Gastroesophageal sphincter (tissue), 4 donors: Measurements from ENCODE around the gene ZNF789. TPM values are rescaled to one million over a fixed set of nuclear protein-coding genes. Genes with fewer than 3 reads are reported as not detected.
A peak's percentile ranks its signal among the peaks of the same experiment; 100 is the strongest.

Experiments
- ATAC-seq: fragments of 150-250 bp; one replicate; pipeline ENCODE4 v1.9.1; 2016; ENCODE audit warnings: mild to moderate bottlenecking, moderate library complexity
- H3K27ac ChIP-seq, 4 donors: fragments of 200-600 bp; sonication (generic) in 3 of 4; 1 replicate in 3 of 4; 2 replicates in 1 of 4; pipeline ENCODE4 v1.5.1; 2016 to 2019
- H3K27me3 ChIP-seq: fragments of 200-600 bp; sonication (generic); one replicate; pipeline ENCODE4 v1.5.1; 2019
- H3K36me3 ChIP-seq, 2 donors: fragments of 200-600 bp; sonication (generic); one replicate each; pipeline ENCODE4 v1.5.1; 2019; ENCODE audit warnings: control low read depth in 1 of 2
- H3K4me1 ChIP-seq, 3 donors: fragments of 200-600 bp; sonication (generic); 1 replicate in 2 of 3; 2 replicates in 1 of 3; pipeline ENCODE4 v1.5.1; 2016 to 2019; ENCODE audit warnings: control low read depth in 2 of 3
- H3K4me3 ChIP-seq, 2 donors: fragments of 200-600 bp; sonication (generic); one replicate each; pipeline ENCODE4 v1.5.1; 2019; ENCODE audit warnings: mild to moderate bottlenecking in 1 of 2, moderate library complexity in 1 of 2
- H3K9me3 ChIP-seq, 3 donors: fragments of 200-600 bp; sonication (generic); one replicate each; pipeline ENCODE4 v1.5.1; 2017 to 2019; ENCODE audit warnings: control low read depth in 2 of 3
- CTCF ChIP-seq, 4 experiments: fragments of 200-600 bp in 2 of 4; fragments of 450-650 bp in 2 of 4; sonication (generic) in 1 of 4; IDR thresholded peaks; one replicate each; pipeline ENCODE4 v1.5.1; 2017 to 2019; ENCODE audit warnings: antibody characterized with exemption in 4 of 4, mild to moderate bottlenecking in 2 of 4, moderate library complexity in 2 of 4
- EP300 ChIP-seq: sonication (generic); formaldehyde crosslinking; IDR thresholded peaks from one replicate; pipeline ENCODE4 v1.6.1; 2017; ENCODE audit warnings: antibody characterized with exemption, mild to moderate bottlenecking
- POLR2A ChIP-seq, 2 donors: fragments of 450-650 bp; IDR thresholded peaks; one replicate each; pipeline ENCODE4 v1.6.1; 2017; ENCODE audit warnings: antibody characterized with exemption in 2 of 2, mild to moderate bottlenecking in 2 of 2, moderate library complexity in 1 of 2
- POLR2AphosphoS5 ChIP-seq: sonication (generic); formaldehyde crosslinking; IDR thresholded peaks from one replicate; pipeline ENCODE4 v1.6.1; 2017; ENCODE audit warnings: antibody characterized with exemption
- WGBS, 2 donors: methylation state at CpG; one replicate each; pipeline ENCODE4 v1.1.5; 2018; ENCODE audit warnings: low coverage in 1 of 2; 5-methylcytosine and 5-hydroxymethylcytosine counted together
- total RNA-seq, 4 donors: library from RNA; depleted of rRNA; stranded (reverse); fragments of >200 nt; gene quantifications; one replicate each; pipeline ENCODE4 v1.1.0, GENCODE V29; 2016

Gene ZNF789
- total RNA-seq, 4 donors from 2014 or later = 1.4 to 4.8 (median 4.6) TPM

GRCh38 chr7:99485094-99485493 is 12.4 kb downstream of the ZNF789 start:
- ATAC-seq = no peak
- Histone ChIP-seq H3K27ac (no peak overlapping the region), H3K4me1 (no peaks in the 10 kb centered on the region), H3K27me3 (no peaks in the 10 kb centered on the region), H3K9me3 (no peaks in the 10 kb centered on the region), H3K36me3 (peaks cover 0 to 57% of the 10 kb centered on the region in 2 donors), H3K4me3 (no peak overlapping the region)
- 80 to 81% methylated on average over 2 to 5 of the region's 5 CpGs for WGBS, 2 donors
- TF ChIP-seq CTCF (IDR thresholded peaks at IDR 0.05) (no peak), EP300 (no peak), POLR2AphosphoS5 (no peak), POLR2A (IDR thresholded peaks at IDR 0.05) (no peak)

GRCh38 chr7:99489235-99489634 is 16.5 kb downstream of the ZNF789 start:
- no peak for TF ChIP-seq POLR2AphosphoS5
- no peak for TF ChIP-seq CTCF (IDR thresholded peaks at IDR 0.05)
- no peak for TF ChIP-seq EP300
- no peak for TF ChIP-seq POLR2A (IDR thresholded peaks at IDR 0.05)
- H3K27ac ChIP-seq = no peak overlapping the region
- no peak overlapping the region for H3K4me3 ChIP-seq
- no peak for ATAC-seq
- H3K27me3 ChIP-seq = no peaks in the 10 kb centered on the region
- 84 to 92% methylated on average over 3 to 4 of the region's 4 CpGs for WGBS, 2 donors
- H3K9me3 ChIP-seq = peaks cover 0 to 16% (median 0%) of the 10 kb centered on the region in 3 donors
- H3K36me3 ChIP-seq = peaks cover 5 to 57% of the 10 kb centered on the region in 2 donors
- H3K4me1 ChIP-seq = no peaks in the 10 kb centered on the region

GRCh38 chr7:99490878-99491277 is 18.2 kb downstream of the ZNF789 start:
- Histone ChIP-seq H3K4me1 (no peaks in the 10 kb centered on the region), H3K36me3 (peaks cover 5 to 66% of the 10 kb centered on the region in 2 donors), H3K9me3 (peaks cover 0 to 30% (median 0%) of the 10 kb centered on the region in 3 donors), H3K27ac (no peak overlapping the region), H3K4me3 (no peak overlapping the region), H3K27me3 (no peaks in the 10 kb centered on the region)
- 31% methylated on average over 2 of the region's 3 CpGs; no CpG with 5 or more reads in 1 of the 2 donors for WGBS, 2 donors
- no peak for ATAC-seq
- no peak for TF ChIP-seq POLR2AphosphoS5
- TF ChIP-seq EP300 = no peak
- TF ChIP-seq CTCF (IDR thresholded peaks at IDR 0.05) = no peak
- no peak for TF ChIP-seq POLR2A (IDR thresholded peaks at IDR 0.05)

- H3K4me3 ChIP-seq = no peak overlapping the region
- peaks cover 0 to 30% (median 0%) of the 10 kb centered on the region in 3 donors for H3K9me3 ChIP-seq
- TF ChIP-seq EP300 (no peak), CTCF (IDR thresholded peaks at IDR 0.05) (no peak), POLR2A (IDR thresholded peaks at IDR 0.05) (no peak), POLR2AphosphoS5 (no peak)
- H3K27ac ChIP-seq = no peak overlapping the region
- peaks cover 2 to 27% (median 14%) of the 10 kb centered on the region in 3 donors for H3K4me1 ChIP-seq
- no peaks in the 10 kb centered on the region for H3K27me3 ChIP-seq
- H3K36me3 ChIP-seq = peaks cover 5 to 81% of the 10 kb centered on the region in 2 donors
- ATAC-seq = no peak
- 82 to 100% methylated on average over 4 to 6 of the region's 6 CpGs for WGBS, 2 donors
These were observed 21.1 kb downstream of the ZNF789 start for GRCh38 chr7:99493823-99494222.

- Histone ChIP-seq H3K27ac (no peak overlapping the region), H3K4me1 (peaks cover 2 to 42% (median 21%) of the 10 kb centered on the region in 3 donors), H3K36me3 (peaks cover 5 to 56% of the 10 kb centered on the region in 2 donors), H3K27me3 (no peaks in the 10 kb centered on the region), H3K9me3 (peaks cover 0 to 26% (median 0%) of the 10 kb centered on the region in 3 donors), H3K4me3 (peak overlapping the region in 1 of 2 donors; percentile 85)
- ATAC-seq = no peak
- TF ChIP-seq EP300 (no peak), POLR2A (IDR thresholded peaks at IDR 0.05) (no peak), CTCF (IDR thresholded peaks at IDR 0.05) (no peak), POLR2AphosphoS5 (no peak)
- WGBS, 2 donors = 71 to 92% methylated on average over 3 to 6 of the region's 6 CpGs
These were observed 25.3 kb downstream of the ZNF789 start for GRCh38 chr7:99497766-99498545.
